DOHH2 (cell line): ENCODE data around the gene COL11A2.

ENCODE experiments used
- CTCF ChIP-seq: fragments of 200-600 bp; sonication (generic); IDR thresholded peaks from one replicate; pipeline ENCODE4 v1.5.1; 2014; ENCODE audit warnings: antibody characterized with exemption, mild to moderate bottlenecking, low read depth, low read length; ENCODE audit not compliant: poor library complexity, severe bottlenecking
- EZH2phosphoT487 ChIP-seq: fragments of 200-600 bp; sonication (generic); IDR thresholded peaks from 2 replicates; pipeline ENCODE4 v1.6.1; 2017; ENCODE audit warnings: borderline replicate concordance, mild to moderate bottlenecking, antibody characterized with exemption, low read length, moderate library complexity, mixed read lengths

DNA sequence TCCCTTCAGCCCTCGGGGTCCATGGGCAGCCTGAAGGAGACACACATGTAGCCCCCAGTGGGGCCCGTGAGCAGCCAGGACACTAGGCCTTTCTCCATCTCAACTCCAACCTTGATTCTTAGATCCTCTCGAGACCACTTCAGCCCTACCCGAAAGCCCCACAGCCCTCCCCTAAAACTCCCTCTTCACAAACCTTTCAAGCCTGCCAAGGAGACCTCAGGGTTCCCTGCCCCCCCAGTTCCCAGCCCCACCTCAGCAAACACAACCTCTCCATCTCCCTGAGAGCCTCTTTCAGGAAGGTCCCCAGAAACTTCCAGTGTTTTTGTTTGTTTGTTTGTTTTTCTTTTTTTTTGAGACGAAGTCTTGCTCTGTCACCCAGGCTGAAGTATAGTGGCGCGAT, 11.1 kb downstream of the COL11A2 start:
- no peak for TF ChIP-seq CTCF
- TF ChIP-seq EZH2phosphoT487, result no peak
